Thyroid gland (tissue), 4 donors: ENCODE results near the gene AK1. TPM values are rescaled to one million over a fixed set of nuclear protein-coding genes. Genes with fewer than 3 reads are reported as not detected.

Experiments
- DNase-seq, 2 donors: peaks; one replicate each; pipeline ENCODE4 v3.0.0-alpha.2; 2019
- H3K27ac ChIP-seq, 3 donors: fragments of 200-600 bp; sonication (generic); 1 replicate in 2 of 3; 2 replicates in 1 of 3; pipeline ENCODE4 v1.5.1; 2016 to 2019; ENCODE audit warnings: mild to moderate bottlenecking in 1 of 3, moderate library complexity in 1 of 3
- H3K27me3 ChIP-seq: fragments of 200-600 bp; sonication (generic); one replicate; pipeline ENCODE4 v1.5.1; 2019
- H3K36me3 ChIP-seq, 2 donors: fragments of 200-600 bp; sonication (generic); one replicate each; pipeline ENCODE4 v1.5.1; 2016 to 2019
- H3K4me1 ChIP-seq, 2 donors: fragments of 200-600 bp; sonication (generic); one replicate each; pipeline ENCODE4 v1.5.1; 2017 to 2019
- H3K4me3 ChIP-seq, 3 donors: fragments of 200-600 bp; sonication (generic); replicated peaks in 1 of 3; 1 replicate in 2 of 3; 2 replicates in 1 of 3; pipeline ENCODE4 v1.5.1; 2016; ENCODE audit warnings: mild to moderate bottlenecking in 1 of 3
- H3K9me3 ChIP-seq: fragments of 200-600 bp; sonication (generic); one replicate; pipeline ENCODE4 v1.5.1; 2017
- CTCF ChIP-seq, 6 experiments: fragments of 200-600 bp in 3 of 6; fragments of 450-650 bp in 3 of 6; sonication (generic) in 3 of 6; IDR thresholded peaks; one replicate each; pipeline ENCODE4 v1.5.1; 2016 to 2019; ENCODE audit warnings: antibody characterized with exemption in 6 of 6, mild to moderate bottlenecking in 2 of 6, inconsistent platforms in 1 of 6, moderate library complexity in 1 of 6
- POLR2A ChIP-seq, 2 donors: fragments of 450-650 bp; IDR thresholded peaks; one replicate each; pipeline ENCODE4 v1.6.1; 2017; ENCODE audit warnings: antibody characterized with exemption in 2 of 2, mild to moderate bottlenecking in 2 of 2, moderate library complexity in 1 of 2
- WGBS, 2 donors: methylation state at CpG; one replicate each; pipeline ENCODE4 v1.1.5; 2017; 5-methylcytosine and 5-hydroxymethylcytosine counted together
- intact Hi-C: fragments of 100-400 bp; cut with DNase I; formaldehyde crosslinking; loops from one replicate; pipeline ENCODE4 v1.15.1; 2023
- total RNA-seq, 4 donors: library from RNA; depleted of rRNA; stranded (reverse); fragments of >200 nt; gene quantifications; one replicate each; pipeline ENCODE4 v1.2.3, GENCODE V29; 2016

Gene AK1
- total RNA-seq, 4 donors from 2014 or later, result 56.3 to 98.9 (median 86.3) TPM

GRCh38 chr9:127860260-127860659, 17.2 kb downstream of the AK1 start:
- H3K9me3 ChIP-seq, result no peaks in the 10 kb centered on the region
- H3K4me3 ChIP-seq, result no peak overlapping the region
- no peak for DNase-seq
- H3K27me3 ChIP-seq, result no peaks in the 10 kb centered on the region
- 59 to 75% methylated on average over 8 of the region's 8 CpGs for WGBS, 2 donors
- peak overlapping the region in 2 of 3 donors; percentile 24 to 28 for H3K27ac ChIP-seq
- H3K36me3 ChIP-seq, result no peaks in the 10 kb centered on the region
- intact Hi-C loops, result loop anchor here (10.0 kb wide), 1 partner anchor 75 kb away; the partner anchor contains the start of gene CDK9
- H3K4me1 ChIP-seq, result peaks cover 18 to 73% of the 10 kb centered on the region in 2 donors
- TF ChIP-seq CTCF (IDR thresholded peaks at IDR 0.05) (no peak), POLR2A (IDR thresholded peaks at IDR 0.05) (no peak)

- no peak overlapping the region for H3K4me3 ChIP-seq
- H3K27me3 ChIP-seq, result no peaks in the 10 kb centered on the region
- 27 to 41% methylated on average over 7 to 9 of the region's 12 CpGs for WGBS, 2 donors
- TF ChIP-seq POLR2A (IDR thresholded peaks at IDR 0.05), result no peak
- H3K4me1 ChIP-seq, result peaks cover 14 to 73% of the 10 kb centered on the region in 2 donors
- H3K9me3 ChIP-seq, result no peaks in the 10 kb centered on the region
- intact Hi-C loops, result no loop called here
- H3K36me3 ChIP-seq, result no peaks in the 10 kb centered on the region
- peak; percentile 46 to 55 for DNase-seq
- H3K27ac ChIP-seq, result peak overlapping the region; percentile 3 to 47 (median 6)
Observed at GRCh38 chr9:127858041-127858512, 19.4 kb downstream of the AK1 start.

GRCh38 chr9:127857278-127857677, 20.2 kb downstream of the AK1 start:
- Histone ChIP-seq H3K27ac (peak overlapping the region; percentile 3 to 17 (median 6)), H3K4me3 (no peak overlapping the region), H3K27me3 (no peaks in the 10 kb centered on the region), H3K36me3 (no peaks in the 10 kb centered on the region), H3K4me1 (peaks cover 13 to 69% of the 10 kb centered on the region in 2 donors), H3K9me3 (no peaks in the 10 kb centered on the region)
- TF ChIP-seq CTCF (IDR thresholded peaks at IDR 0.05) (no peak), POLR2A (IDR thresholded peaks at IDR 0.05) (no peak)
- 61 to 67% methylated on average over 3 to 4 of the region's 4 CpGs for WGBS, 2 donors
- DNase-seq, result no peak
- intact Hi-C loops, result no loop called here

GRCh38 chr9:127856729-127857116, 20.8 kb downstream of the AK1 start:
- no peak for DNase-seq
- Histone ChIP-seq H3K9me3 (no peaks in the 10 kb centered on the region), H3K27ac (peak overlapping the region in 1 of 3 donors; percentile 6), H3K4me3 (no peak overlapping the region), H3K27me3 (no peaks in the 10 kb centered on the region), H3K4me1 (peaks cover 7 to 63% of the 10 kb centered on the region in 2 donors), H3K36me3 (no peaks in the 10 kb centered on the region)
- 79% methylated on average over 3 of the region's 8 CpGs; no CpG with 5 or more reads in 1 of the 2 donors for WGBS, 2 donors
- intact Hi-C loops, result no loop called here
- TF ChIP-seq POLR2A (IDR thresholded peaks at IDR 0.05) (no peak), CTCF (IDR thresholded peaks at IDR 0.05) (no peak)

- no peaks in the 10 kb centered on the region for H3K36me3 ChIP-seq
- no peak for DNase-seq
- H3K4me1 ChIP-seq, result peaks cover 6 to 58% of the 10 kb centered on the region in 2 donors
- intact Hi-C loops, result no loop called here
- WGBS, 2 donors, result 67 to 74% methylated on average over 11 of the region's 11 CpGs
- no peaks in the 10 kb centered on the region for H3K9me3 ChIP-seq
- H3K27ac ChIP-seq, result no peak overlapping the region
- no peak overlapping the region for H3K4me3 ChIP-seq
- H3K27me3 ChIP-seq, result no peaks in the 10 kb centered on the region
- TF ChIP-seq CTCF (IDR thresholded peaks at IDR 0.05), result no peak
- no peak for TF ChIP-seq POLR2A (IDR thresholded peaks at IDR 0.05)
Observed at GRCh38 chr9:127856094-127856728, 21.3 kb downstream of the AK1 start.
